T47D (cell line): ENCODE measurements around the gene EXOC3.
"Not testable (repeated sequence)": the region's sequence is repeated elsewhere in the genome, so short reads cannot be mapped to it uniquely, and the experiment has no call there.

Source experiments
- DNase-seq, 2 experiments: peaks; one replicate each; pipeline versions ENCODE4 v3.0.0 to v3.0.0-alpha.2; 2011 to 2012; ENCODE audit warnings: low read depth in 1 of 2, low spot score in 1 of 2
- JUND ChIP-seq: IDR thresholded peaks from 2 replicates; pipeline ENCODE4 v1.6.1; 2012; ENCODE audit warnings: low read depth
- in situ Hi-C: cut with HindIII; loops from 2 replicates; pipeline ENCODE4 v1.10.0; 2016; ENCODE audit warnings: low sequenced_read_pairs, low pct_unique_long_range_greater_than_20kb

EXOC3 gene

DNA sequence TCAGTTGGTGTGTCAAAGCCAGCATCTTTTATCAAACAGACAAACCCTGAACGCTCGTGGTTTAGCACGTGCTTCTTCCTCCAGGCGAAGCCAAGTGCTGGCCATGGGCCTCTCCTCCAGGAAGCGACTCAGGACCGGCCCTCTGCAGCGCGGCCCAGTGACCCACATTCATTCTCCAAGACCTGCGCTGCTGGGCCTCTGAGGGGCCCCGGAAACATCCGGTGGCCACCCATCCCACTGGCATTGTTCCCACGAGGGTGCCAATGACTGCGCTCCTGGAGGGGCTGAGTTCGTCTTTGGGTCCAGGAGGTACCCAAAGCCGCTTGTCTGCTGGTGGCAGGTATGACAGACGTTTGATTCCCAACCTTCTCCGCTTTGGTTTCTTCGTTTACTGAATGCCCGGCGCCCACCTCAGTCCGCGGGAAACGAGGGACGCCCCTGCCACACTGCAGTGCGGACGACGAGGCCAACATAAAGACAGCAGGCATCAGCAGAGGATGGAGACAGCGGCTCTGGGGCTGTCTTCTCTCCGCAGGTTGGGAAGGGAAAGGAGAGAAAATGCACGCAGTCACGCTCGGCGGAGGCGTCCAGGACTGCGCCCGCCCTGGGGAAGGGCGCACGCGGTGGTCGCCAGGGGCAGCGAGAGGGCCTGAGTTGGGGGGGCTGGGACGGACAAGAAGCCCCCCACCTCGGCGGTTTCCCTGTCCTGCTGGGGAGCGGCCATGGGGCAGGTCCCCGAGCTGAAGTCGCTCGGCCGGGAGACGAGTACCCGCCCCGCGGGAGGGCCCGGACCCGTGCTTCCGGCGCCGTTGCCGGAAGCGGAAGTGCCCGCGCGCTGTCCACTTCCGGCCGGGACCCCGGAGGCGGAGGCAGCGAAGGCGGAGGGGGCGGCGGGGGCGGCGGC, at the start of gene EXOC3:
Gene EXOC3 (plus strand): TSS at position 842 of the 904 bp plus-strand sequence. CDS start 3,030 bp downstream, outside the sequence.
- no peak for TF ChIP-seq JUND
- in situ Hi-C loops = no loop called here
- DNase-seq = peak; percentile 89 to 99

DNA sequence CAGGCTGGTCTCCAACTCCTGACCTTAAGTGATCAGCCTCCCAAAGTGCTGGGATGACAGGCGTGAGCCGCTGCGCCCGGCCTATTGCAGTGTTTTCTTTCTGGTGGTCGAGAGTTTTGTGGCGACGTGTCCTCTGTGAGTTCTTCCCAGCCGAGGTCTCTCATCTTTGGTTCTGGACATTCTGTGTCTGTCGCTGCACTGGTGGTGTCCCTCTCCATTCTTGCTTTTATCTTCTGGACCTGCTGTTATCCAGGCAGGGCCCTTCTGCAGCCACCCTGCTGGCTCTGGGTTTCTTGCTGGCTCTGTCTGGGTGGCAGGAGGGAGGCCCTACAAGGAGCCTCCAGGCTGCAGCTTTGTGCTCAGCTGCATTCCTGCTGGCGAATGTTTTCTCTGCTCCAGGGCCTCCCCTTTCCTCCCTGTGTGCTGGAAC, 49.1 kb upstream of the EXOC3 start:
- peak; percentile 67 to 89 for DNase-seq
- in situ Hi-C loops = no loop called here
- no peak for TF ChIP-seq JUND

DNA sequence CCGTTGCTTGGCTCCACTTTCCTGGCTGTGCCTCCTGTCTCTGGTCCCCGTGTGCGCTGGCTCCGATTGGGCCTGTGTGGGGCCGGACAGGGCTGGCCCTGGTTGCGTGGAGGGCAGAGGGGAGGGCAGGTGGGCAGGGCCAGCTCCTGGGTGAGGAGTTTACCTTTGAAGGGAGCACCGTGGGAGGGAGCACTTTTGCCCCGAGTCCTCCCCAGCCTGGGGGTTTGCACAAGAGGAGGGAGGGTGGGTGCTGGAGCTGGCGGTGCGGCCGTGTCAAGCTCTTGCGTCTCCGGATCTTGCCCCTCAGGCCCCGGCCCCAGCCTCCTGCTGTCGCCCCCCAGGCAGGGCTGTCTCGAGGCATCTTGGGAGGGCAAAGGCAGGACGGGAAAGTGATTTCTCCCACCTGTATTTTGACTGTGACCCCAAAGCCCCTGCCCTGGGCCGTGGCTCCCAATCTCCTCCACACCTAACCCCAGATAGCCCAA, 48.3 kb upstream of the EXOC3 start:
- in situ Hi-C loops = no loop called here
- no peak for TF ChIP-seq JUND
- DNase-seq = no peak

DNA sequence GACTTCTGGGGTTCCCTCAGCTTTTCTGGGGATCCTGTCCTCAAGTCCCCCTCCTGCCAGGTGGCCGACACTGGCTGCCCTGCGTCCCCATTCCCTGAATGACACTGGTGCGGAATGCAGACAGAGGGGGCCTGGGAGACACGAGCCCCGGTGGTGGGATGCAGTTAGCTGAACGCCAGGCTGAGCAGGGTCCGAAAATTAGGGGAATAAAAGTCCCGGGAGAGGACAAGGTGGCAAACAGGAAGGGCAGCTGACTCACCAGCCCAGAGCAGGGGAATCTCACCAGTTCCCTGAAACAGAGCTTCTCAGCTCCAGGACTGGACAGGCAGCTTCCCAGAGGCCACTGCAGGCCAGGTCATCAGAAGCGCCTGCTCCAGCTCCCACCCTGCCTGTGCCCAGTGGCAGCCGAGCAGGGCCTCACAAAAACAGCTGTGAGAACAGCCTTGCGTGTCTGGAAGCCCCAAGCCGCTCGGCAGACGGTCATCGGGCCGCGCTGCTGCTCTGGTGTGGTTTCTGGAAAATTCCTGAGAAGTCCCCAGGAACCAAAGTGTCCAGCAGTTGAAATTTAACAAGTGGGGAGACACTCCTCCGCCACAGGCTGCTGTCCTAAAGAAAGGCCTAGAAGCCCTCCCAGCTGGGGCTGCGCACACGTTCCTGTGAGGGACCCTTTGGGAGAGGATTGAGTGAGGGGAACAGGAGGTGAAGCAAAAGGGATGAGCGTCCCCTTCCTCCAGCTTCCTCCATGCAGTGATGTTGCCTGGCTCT, 47.6 kb upstream of the EXOC3 start:
- no peak for DNase-seq
- in situ Hi-C loops = no loop called here
- no peak for TF ChIP-seq JUND

DNA sequence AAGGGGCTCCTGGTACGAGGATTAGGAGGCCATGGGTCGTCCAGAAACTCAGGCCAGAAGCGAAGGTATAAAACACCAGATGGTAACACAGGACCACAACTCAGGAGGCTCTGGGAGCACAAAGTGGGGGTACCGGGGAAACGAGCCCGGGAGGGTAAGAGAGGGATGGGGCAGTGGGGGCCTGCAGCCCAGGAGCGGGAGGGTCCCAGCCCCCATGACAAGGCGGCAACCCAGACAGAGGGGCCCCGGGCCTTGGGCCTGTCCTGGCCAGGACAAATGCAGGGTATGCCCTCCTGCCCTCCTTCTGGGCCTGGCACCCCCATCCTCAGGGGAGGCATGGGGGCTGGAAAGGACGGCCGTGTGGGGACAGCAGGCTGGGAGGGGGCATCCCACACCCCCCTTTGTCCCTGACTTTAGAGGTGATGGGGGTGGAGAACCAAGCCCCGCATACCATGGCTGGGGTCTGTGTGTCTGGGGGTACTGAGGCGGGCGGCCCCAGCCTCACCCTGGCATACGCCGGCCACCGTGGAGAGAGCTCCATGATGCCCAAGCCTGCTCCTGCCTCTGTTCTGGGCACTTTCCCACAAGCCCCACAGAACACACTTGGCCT, 47.0 kb upstream of the EXOC3 start:
- no peak for TF ChIP-seq JUND
- in situ Hi-C loops = no loop called here
- DNase-seq = no peak

DNA sequence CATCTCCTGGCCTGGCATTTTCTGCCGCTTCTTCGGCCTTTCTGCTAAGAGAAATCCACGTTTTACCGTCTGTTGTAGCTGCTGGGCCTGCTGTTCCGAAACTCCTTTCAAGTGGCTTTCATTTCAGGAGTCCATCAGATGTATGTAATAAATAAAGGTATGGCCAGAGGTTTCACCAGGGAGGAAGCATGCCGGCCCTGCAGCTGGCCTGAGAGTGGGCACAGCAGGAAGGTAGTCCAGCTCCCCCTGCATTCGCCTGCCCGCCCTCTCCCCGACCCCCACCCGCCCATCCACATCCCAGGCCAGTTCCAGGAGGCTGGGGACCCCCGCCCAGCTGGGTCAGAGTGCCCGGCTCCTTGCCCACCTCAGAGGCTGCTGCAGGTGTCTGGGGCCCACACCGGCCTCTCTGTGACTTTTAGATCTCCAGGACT, 46.4 kb upstream of the EXOC3 start:
- no peak for TF ChIP-seq JUND
- no peak for DNase-seq
- in situ Hi-C loops = no loop called here

DNA sequence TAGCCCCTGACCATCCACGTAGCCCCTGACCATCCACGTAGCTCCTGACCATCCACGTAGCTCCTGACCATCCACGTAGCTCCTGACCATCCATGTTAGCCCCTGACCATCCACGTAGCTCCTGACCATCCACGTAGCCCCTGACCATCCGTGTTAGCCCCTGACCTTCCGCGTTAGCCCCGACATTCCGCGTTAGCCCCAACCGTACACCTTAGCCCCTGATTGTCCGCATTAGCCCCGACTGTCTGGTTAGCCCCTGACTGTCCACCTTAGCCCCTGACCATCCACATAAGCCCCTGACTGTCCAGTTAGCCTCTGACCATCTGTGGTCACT, 44.9 kb upstream of the EXOC3 start:
- DNase-seq, in situ Hi-C loops: not testable (repeated sequence)

DNA sequence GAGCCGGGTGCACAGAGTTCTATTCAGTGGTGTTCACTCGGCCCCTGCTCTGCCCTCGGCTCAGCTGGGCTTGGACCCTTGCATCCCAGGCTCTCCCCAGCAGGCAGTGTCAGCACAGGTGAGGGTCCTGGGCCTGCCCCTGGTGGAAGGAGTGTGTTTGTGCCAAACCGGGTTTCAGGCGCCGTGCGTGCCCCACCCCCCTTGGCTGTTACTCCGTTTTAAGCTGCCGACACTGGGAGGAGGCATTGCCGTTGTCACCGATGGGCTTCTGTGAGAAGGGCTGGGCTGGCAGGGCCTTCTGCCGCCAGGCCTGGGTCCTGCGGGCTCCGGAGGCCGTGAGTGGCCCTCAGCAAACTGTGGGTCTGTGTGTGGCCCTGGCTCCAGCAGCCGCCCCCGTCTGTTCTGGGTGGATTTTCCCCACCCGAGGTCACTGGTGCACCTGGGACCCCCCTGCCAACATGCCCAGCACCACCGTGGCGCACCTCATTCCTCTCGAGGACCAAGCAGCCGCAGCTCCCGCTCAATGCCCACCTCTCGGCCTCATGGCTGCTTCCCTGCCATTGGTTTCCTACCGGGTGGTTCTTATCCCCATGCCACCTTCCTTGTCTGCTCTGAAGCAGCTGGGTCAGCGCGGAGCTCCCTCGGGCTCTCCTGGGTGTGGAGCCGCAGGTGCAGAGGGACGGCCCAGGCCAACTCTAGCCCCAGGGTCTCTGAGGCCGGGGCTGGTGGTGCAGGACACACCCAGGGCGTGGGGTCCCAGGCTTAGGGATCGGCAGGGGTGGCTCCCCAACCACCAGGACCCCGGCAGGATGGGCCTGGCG, 44.3 kb upstream of the EXOC3 start:
- no peak for TF ChIP-seq JUND
- no peak for DNase-seq
- in situ Hi-C loops = no loop called here

DNA sequence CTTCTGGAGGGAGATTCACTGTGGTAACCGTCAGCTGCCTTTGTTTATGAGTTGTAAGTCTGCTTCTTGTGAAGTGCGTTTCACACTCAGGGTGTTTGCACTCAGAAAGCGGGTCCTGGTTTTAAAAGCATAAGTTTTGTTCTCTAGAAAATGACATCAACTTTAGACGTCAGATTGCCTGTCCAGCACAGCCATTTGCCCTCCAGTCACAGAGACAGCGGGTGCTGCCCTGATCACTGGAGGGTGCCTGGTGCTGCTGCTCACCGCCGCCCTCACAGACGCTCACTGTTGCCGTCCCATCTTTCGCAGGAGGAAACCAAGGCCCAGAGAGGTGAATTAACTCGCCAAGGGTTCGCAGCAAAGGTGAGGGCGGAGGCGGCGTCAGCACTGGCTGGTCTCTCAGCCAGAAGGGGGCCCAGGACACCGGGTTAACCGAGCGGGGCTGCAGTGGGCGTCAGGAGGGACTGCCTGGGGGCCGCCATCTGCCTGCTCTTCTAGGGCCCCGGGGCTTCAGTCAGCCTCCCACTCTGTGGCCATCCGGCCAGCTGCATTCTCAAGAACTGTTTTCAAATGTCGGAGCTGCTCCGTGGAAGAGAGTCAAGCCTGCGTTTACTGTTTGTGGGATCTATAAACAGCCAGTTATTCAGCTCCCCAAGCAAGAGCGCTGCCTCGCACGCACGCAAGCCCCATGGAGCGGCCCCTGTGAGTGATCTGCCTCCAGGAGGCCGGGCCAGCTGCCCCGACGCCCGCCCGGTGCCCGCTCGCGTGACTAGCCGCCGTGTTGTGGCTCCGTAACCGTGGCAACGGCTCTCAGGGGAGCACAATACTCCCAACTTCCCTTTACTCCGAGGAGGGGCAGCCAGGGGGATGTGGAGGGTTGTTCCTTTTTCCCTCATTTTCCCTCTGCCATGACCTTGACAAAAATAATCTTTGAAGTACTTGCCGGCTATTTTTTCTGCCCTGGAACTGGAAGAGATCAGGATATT, 43.4 kb upstream of the EXOC3 start:
- in situ Hi-C loops = no loop called here
- no peak for TF ChIP-seq JUND
- DNase-seq = no peak

DNA sequence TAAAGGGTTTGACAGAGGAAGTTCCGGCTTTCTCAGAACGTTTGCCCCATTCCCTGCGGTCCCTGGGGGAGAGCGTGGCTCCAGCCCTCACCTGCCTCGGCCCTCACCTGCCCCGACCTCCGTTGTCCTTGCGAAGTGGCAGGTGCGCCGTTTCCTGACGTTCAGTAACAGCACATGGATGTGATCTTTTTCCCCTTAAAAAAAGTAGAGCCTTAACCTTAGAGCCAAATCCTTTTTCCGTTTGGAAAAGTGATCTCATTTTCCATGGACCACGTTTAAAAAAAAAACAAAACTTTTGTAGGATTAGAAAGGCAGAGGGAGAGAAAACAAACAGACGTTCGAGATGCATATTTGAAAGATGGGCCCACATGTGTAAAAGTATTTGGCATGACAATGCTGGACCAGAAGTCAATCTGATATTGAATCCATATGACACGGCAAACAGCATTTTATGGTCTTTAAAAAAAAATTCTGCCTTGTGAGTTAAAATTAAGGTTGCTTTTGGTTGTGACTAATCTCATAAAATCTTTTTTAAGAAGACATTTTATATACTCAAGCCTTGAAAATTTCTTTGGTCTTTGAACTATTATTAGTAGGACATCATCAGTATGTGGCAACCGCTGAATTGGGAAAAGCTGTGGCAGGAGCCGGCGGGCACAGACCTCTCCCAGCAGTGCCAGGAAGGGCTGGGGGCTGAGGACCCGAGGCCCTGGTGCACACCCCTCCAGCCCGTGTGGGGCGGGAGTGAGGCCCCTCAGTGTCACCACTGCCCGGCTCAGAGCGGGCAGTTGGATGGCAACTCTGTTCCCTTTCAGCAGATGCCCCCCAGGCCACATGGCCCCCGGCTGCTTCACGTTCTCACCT, 42.5 kb upstream of the EXOC3 start:
- DNase-seq = no peak
- no peak for TF ChIP-seq JUND
- in situ Hi-C loops = no loop called here
